ENCODE data around the gene AGT.
"Not testable (repeated sequence)": the region's sequence is repeated elsewhere in the genome, so short reads cannot be mapped to it uniquely, and the experiment has no call there.

Gene AGT

GRCh38 chr1:230744382-230744781 is 30.5 kb upstream of the AGT start:
- DNase-seq (ENCODE audit: low spot score): no peak

DNA sequence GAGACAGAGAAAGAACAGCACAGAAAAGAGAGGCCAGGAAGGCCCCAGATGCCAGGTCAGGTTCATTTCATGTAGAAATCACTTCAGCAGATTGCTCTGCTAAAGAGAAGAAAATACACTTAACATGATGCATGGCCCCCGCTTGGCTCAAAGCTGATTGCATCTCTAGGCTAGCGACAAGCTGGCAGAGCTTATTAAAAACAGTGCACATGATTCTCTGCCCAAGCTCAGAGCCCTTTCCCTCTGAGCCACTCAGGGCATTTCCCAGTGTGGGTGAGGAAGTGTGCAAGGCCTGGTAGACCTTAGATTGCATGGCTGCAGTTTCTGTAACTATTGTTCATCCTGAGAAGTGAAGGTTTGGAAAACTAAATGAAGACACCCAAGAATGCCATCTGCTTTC is 30.0 kb upstream of the AGT start:
- DNase-seq (ENCODE audit: low spot score): no peak

GRCh38 chr1:230739564-230740290 is 25.8 kb upstream of the AGT start:
- DNase-seq (ENCODE audit: low spot score): no peak

DNA sequence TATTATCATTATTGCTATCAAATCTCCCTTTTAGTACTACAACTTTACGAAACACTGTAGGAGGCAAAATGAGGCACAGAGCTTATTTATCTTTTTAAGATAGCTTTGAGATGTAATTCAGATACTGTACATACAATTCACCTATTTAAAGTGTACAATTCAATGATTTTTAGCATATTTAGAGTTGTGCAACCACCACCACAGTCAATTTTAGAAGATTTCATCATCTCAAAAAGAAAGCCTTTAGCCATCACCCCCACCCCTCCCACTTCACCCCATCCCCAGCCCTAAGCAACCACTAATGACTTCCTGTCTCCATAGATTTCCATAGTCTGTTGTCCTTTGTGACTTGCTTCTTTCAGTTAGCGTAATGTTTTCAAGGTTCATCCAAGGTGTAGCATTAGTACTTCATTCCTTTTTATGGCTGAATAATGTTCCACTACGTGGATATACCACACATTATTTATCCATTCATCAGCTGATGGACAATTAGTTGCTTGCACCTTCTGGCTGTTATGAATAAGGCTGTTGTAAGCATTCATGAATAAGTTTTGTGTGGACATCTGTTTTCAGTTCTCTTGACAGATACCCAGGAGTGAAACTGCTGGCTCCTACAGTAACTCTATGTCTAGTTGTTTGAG is 23.8 kb upstream of the AGT start:
- no peak for DNase-seq (ENCODE audit: low spot score)

- DNase-seq (ENCODE audit: low spot score): no peak
Measured at GRCh38 chr1:230735447-230735846, 21.5 kb upstream of the AGT start.

GRCh38 chr1:230730977-230731376 is 17.1 kb upstream of the AGT start:
- DNase-seq (ENCODE audit: low spot score): no peak

GRCh38 chr1:230728710-230729392 is 14.9 kb upstream of the AGT start:
- DNase-seq (ENCODE audit: low spot score): no peak

- no peak for DNase-seq (ENCODE audit: low spot score)
Measured at GRCh38 chr1:230725256-230726012, 11.5 kb upstream of the AGT start.

DNA sequence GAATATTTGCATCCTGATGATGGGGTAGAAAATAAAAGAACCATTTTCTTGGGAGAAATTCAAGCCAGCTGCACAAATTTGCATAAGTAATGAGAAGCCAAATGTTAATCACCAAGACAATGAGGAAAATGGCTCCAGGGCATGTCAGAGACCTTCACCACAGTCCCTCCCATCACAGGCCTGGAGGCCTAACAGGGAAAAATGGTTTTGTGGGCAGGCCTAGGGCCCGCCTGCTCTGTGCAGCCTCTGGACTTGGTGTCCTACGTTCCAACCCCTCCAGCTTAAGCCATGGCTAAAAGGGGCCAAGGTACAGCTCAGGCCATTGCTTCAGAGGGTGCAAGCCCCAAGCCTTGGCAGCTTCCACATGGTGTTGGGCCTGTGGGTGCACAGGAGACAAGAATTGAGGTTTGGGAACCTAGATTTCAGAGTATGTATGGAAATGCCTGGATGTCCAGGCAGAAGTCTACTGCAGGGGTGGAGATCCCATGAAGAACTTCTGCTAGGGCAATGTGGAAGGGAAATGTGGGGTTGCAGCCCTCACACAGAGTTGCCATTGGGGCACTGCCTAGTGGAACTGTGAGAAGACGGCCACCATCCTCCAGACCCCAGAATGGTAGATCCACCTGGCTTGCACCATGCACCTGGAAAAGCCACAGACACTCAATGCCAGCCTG is 8.1 kb upstream of the AGT start:
- not testable (repeated sequence) for DNase-seq (ENCODE audit: low spot score)

GRCh38 chr1:230717251-230717650 is 3.3 kb upstream of the AGT start:
- no peak for DNase-seq (ENCODE audit: low spot score)

DNA sequence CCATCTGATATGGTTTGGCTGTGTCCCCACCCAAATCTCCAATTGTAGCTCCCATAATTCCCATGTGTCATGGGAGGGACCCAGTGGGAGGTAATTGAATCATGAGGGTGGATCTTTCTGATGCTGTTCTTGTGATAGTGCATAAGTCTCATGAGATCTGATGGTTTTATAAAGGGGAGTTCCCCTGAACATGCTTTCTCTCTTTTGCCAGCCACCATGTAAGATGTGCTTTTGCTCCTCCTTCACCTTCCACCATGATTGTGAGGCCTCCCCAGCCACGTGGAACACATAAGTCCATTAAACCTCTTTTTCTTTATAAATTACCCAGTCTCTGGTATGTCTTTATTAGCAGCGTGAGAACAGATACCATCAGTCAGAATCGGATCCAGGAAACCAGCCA is 2.5 kb upstream of the AGT start:
- DNase-seq (ENCODE audit: low spot score): not testable (repeated sequence)

GRCh38 chr1:230715510-230715909 is 1.6 kb upstream of the AGT start:
- no peak for DNase-seq (ENCODE audit: low spot score)

GRCh38 chr1:230713547-230713914 is 391 bp downstream of the AGT start:
- DNase-seq (ENCODE audit: low spot score): no peak

GRCh38 chr1:230713138-230713537 is 784 bp downstream of the AGT start:
- no peak for DNase-seq (ENCODE audit: low spot score)

- DNase-seq (ENCODE audit: low spot score): no peak
Measured at GRCh38 chr1:230712470-230712942, 1.4 kb downstream of the AGT start.

DNA sequence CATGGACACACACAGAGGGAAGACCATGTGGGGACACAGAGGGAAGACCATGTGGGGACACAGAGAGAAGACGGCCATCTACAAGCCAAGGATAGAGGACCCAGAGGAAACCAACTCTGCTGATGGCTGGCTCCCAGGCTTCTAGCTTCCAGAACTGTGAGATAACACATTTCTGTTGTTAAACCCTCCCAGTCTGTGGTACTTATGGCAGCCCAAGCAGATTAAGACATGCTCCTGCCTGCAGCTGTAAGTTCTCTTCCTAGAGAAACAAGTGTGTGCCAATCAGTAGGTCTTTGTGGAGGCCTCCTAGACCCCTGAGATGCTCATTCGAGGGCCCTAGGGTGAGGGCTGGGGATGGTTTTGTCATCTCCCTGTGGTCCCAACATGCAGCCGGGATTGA is 2.7 kb downstream of the AGT start:
- no peak for DNase-seq (ENCODE audit: low spot score)

DNA sequence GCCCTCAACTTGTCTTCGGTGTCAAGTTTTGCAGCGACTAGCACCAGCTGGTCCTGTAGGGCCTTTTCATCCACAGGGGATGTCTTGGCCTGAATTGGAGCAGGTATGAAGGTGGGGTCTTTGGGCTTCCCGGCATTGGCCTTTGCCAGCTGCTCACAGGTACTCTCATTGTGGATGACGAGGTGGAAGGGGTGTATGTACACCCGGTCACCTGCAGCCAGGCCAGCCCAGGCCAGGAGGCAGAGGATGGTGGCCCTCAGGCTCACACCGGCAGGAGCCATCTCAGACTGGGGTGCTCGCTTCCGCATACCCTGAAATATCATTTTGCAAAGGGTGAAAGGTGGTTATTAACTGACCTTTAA is 3.4 kb downstream of the AGT start:
- DNase-seq (ENCODE audit: low spot score): no peak

- DNase-seq (ENCODE audit: low spot score): no peak
Measured at GRCh38 chr1:230709619-230710542, 4.0 kb downstream of the AGT start.

DNA sequence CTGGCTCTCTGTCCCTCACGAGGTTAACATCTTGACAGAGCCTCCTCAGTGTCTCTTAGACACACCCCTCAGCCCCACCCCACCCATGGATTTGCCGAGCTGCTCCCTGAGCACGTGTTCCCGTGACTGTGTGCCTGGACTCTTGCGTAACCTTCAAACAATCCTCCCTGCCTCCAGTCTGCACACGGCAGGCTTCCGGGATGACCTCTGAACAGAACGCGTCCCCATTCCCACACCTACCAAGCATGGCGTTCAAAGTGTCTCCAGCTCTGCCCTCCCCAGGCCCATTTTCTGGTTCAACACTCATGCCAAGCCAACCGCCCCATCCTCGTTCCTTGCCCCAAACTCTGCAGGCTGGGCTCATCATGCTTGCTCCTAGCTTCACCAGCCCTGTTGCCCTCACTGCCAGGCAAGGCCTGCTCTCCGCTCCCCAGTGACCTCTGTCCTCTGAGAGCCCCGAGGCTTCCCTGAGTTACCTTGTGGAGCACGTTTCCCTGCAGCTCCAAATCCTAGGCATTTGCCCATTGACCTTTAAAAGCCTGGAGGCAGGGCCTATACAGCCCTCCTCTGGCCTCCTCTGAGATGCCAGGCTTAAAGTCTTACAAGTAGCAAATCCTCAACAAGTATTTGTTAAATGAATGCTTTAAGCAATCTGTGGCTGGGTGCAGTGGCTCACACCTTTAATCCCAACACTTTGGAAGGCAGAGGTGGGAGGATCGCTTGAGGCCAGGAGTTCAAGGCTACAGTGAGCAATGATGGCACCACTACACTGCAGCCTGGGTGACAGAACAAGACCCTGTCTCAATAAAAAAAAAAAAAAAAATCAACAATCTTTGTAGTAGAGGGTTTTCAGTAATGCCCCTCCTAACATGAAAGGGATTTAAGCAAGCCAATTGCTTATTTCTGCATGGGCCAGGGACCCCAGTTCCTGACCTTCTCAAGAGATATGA is 5.0 kb downstream of the AGT start:
- no peak for DNase-seq (ENCODE audit: low spot score)
